ENCODE data around the gene CPPED1.

CPPED1 gene

GRCh38 chr16:12688951-12689850 is 114.5 kb downstream of the CPPED1 start:
- H3K4me3 ChIP-seq, result no peak overlapping the region
- DNase-seq (ENCODE audit: low spot score in 2 of 2), result no peak
- H3K27me3 ChIP-seq (ENCODE audit: low read depth), result no peaks in the 10 kb centered on the region
- no peaks in the 10 kb centered on the region for H3K4me1 ChIP-seq
- no peaks in the 10 kb centered on the region for H3K36me3 ChIP-seq (replicated peaks)
- in situ Hi-C loops (cut with MboI; ENCODE audit: low sequenced_read_pairs), result no loop called here
- no peaks in the 10 kb centered on the region for H3K9me3 ChIP-seq

- in situ Hi-C loops (cut with MboI; ENCODE audit: low sequenced_read_pairs), result no loop called here
- no peaks in the 10 kb centered on the region for H3K4me1 ChIP-seq
- no peaks in the 10 kb centered on the region for H3K36me3 ChIP-seq (replicated peaks)
- H3K27me3 ChIP-seq (ENCODE audit: low read depth), result no peaks in the 10 kb centered on the region
- H3K9me3 ChIP-seq, result no peaks in the 10 kb centered on the region
- DNase-seq (ENCODE audit: low spot score in 2 of 2), result no peak
- no peak overlapping the region for H3K4me3 ChIP-seq
Observed at GRCh38 chr16:12685806-12686205, 117.9 kb downstream of the CPPED1 start.

- Histone ChIP-seq H3K36me3 (replicated peaks) (no peaks in the 10 kb centered on the region), H3K4me1 (no peaks in the 10 kb centered on the region), H3K4me3 (no peak overlapping the region), H3K27me3 (ENCODE audit: low read depth) (no peaks in the 10 kb centered on the region), H3K9me3 (no peaks in the 10 kb centered on the region)
- in situ Hi-C loops (cut with MboI; ENCODE audit: low sequenced_read_pairs), result no loop called here
- no peak for DNase-seq (ENCODE audit: low spot score in 2 of 2)
Observed at GRCh38 chr16:12682432-12683165, 121.1 kb downstream of the CPPED1 start.

GRCh38 chr16:12681653-12682052 is 122.0 kb downstream of the CPPED1 start:
- Histone ChIP-seq H3K27me3 (ENCODE audit: low read depth) (no peaks in the 10 kb centered on the region), H3K4me3 (no peak overlapping the region), H3K9me3 (no peaks in the 10 kb centered on the region), H3K36me3 (replicated peaks) (no peaks in the 10 kb centered on the region), H3K4me1 (no peaks in the 10 kb centered on the region)
- no peak for DNase-seq (ENCODE audit: low spot score in 2 of 2)
- in situ Hi-C loops (cut with MboI; ENCODE audit: low sequenced_read_pairs), result no loop called here

- Histone ChIP-seq H3K9me3 (no peaks in the 10 kb centered on the region), H3K27me3 (ENCODE audit: low read depth) (no peaks in the 10 kb centered on the region), H3K4me1 (no peaks in the 10 kb centered on the region), H3K36me3 (replicated peaks) (no peaks in the 10 kb centered on the region), H3K4me3 (no peak overlapping the region)
- in situ Hi-C loops (cut with MboI; ENCODE audit: low sequenced_read_pairs), result no loop called here
- no peak for DNase-seq (ENCODE audit: low spot score in 2 of 2)
Observed at GRCh38 chr16:12680531-12680930, 123.2 kb downstream of the CPPED1 start.

- H3K4me1 ChIP-seq, result no peaks in the 10 kb centered on the region
- H3K9me3 ChIP-seq, result no peaks in the 10 kb centered on the region
- H3K4me3 ChIP-seq, result no peak overlapping the region
- no peak for DNase-seq (ENCODE audit: low spot score in 2 of 2)
- in situ Hi-C loops (cut with MboI; ENCODE audit: low sequenced_read_pairs), result no loop called here
- no peaks in the 10 kb centered on the region for H3K36me3 ChIP-seq (replicated peaks)
- no peaks in the 10 kb centered on the region for H3K27me3 ChIP-seq (ENCODE audit: low read depth)
Observed at GRCh38 chr16:12679660-12680272, 123.9 kb downstream of the CPPED1 start.

- Histone ChIP-seq H3K36me3 (replicated peaks) (no peaks in the 10 kb centered on the region), H3K27me3 (ENCODE audit: low read depth) (no peaks in the 10 kb centered on the region), H3K4me1 (no peaks in the 10 kb centered on the region), H3K4me3 (no peak overlapping the region), H3K9me3 (no peaks in the 10 kb centered on the region)
- no peak for DNase-seq (ENCODE audit: low spot score in 2 of 2)
- in situ Hi-C loops (cut with MboI; ENCODE audit: low sequenced_read_pairs), result no loop called here
Observed at GRCh38 chr16:12678983-12679382, 124.7 kb downstream of the CPPED1 start.

GRCh38 chr16:12677502-12677901 is 126.2 kb downstream of the CPPED1 start:
- no peaks in the 10 kb centered on the region for H3K9me3 ChIP-seq
- no peaks in the 10 kb centered on the region for H3K4me1 ChIP-seq
- DNase-seq (ENCODE audit: low spot score in 2 of 2), result no peak
- H3K27me3 ChIP-seq (ENCODE audit: low read depth), result no peaks in the 10 kb centered on the region
- H3K4me3 ChIP-seq, result no peak overlapping the region
- in situ Hi-C loops (cut with MboI; ENCODE audit: low sequenced_read_pairs), result no loop called here
- no peaks in the 10 kb centered on the region for H3K36me3 ChIP-seq (replicated peaks)

GRCh38 chr16:12675852-12676251 is 127.8 kb downstream of the CPPED1 start:
- DNase-seq (ENCODE audit: low spot score in 2 of 2), result no peak
- Histone ChIP-seq H3K36me3 (replicated peaks) (no peaks in the 10 kb centered on the region), H3K4me3 (no peak overlapping the region), H3K27me3 (ENCODE audit: low read depth) (no peaks in the 10 kb centered on the region), H3K4me1 (no peaks in the 10 kb centered on the region), H3K9me3 (no peaks in the 10 kb centered on the region)
- in situ Hi-C loops (cut with MboI; ENCODE audit: low sequenced_read_pairs), result no loop called here

GRCh38 chr16:12675046-12675445 is 128.6 kb downstream of the CPPED1 start:
- in situ Hi-C loops (cut with MboI; ENCODE audit: low sequenced_read_pairs), result no loop called here
- no peak overlapping the region for H3K4me3 ChIP-seq
- H3K27me3 ChIP-seq (ENCODE audit: low read depth), result no peaks in the 10 kb centered on the region
- no peaks in the 10 kb centered on the region for H3K9me3 ChIP-seq
- DNase-seq (ENCODE audit: low spot score in 2 of 2), result no peak
- H3K4me1 ChIP-seq, result no peaks in the 10 kb centered on the region
- no peaks in the 10 kb centered on the region for H3K36me3 ChIP-seq (replicated peaks)

- Histone ChIP-seq H3K4me3 (no peak overlapping the region), H3K4me1 (no peaks in the 10 kb centered on the region), H3K9me3 (no peaks in the 10 kb centered on the region), H3K36me3 (replicated peaks) (no peaks in the 10 kb centered on the region), H3K27me3 (ENCODE audit: low read depth) (no peaks in the 10 kb centered on the region)
- DNase-seq (ENCODE audit: low spot score in 2 of 2), result no peak
- in situ Hi-C loops (cut with MboI; ENCODE audit: low sequenced_read_pairs), result no loop called here
Observed at GRCh38 chr16:12674524-12674923, 129.2 kb downstream of the CPPED1 start.

- no peak for DNase-seq (ENCODE audit: low spot score in 2 of 2)
- H3K4me3 ChIP-seq, result no peak overlapping the region
- no peaks in the 10 kb centered on the region; the same call in 1 of the 2 replicates for H3K9me3 ChIP-seq
- H3K27me3 ChIP-seq (ENCODE audit: low read depth), result no peaks in the 10 kb centered on the region
- in situ Hi-C loops (cut with MboI; ENCODE audit: low sequenced_read_pairs), result no loop called here
- no peaks in the 10 kb centered on the region for H3K4me1 ChIP-seq
- H3K36me3 ChIP-seq (replicated peaks), result no peaks in the 10 kb centered on the region
Observed at GRCh38 chr16:12674071-12674470, 129.6 kb downstream of the CPPED1 start.

GRCh38 chr16:12673466-12673865 is 130.2 kb downstream of the CPPED1 start:
- Histone ChIP-seq H3K9me3 (no peaks in the 10 kb centered on the region; the same call in 1 of the 2 replicates), H3K4me3 (no peak overlapping the region), H3K36me3 (replicated peaks) (no peaks in the 10 kb centered on the region), H3K27me3 (ENCODE audit: low read depth) (no peaks in the 10 kb centered on the region), H3K4me1 (no peaks in the 10 kb centered on the region)
- in situ Hi-C loops (cut with MboI; ENCODE audit: low sequenced_read_pairs), result no loop called here
- DNase-seq (ENCODE audit: low spot score in 2 of 2), result no peak

- in situ Hi-C loops (cut with MboI; ENCODE audit: low sequenced_read_pairs), result no loop called here
- H3K4me3 ChIP-seq, result no peak overlapping the region
- no peaks in the 10 kb centered on the region for H3K27me3 ChIP-seq (ENCODE audit: low read depth)
- no peaks in the 10 kb centered on the region for H3K4me1 ChIP-seq
- H3K9me3 ChIP-seq, result no peaks in the 10 kb centered on the region; the same call in 1 of the 2 replicates
- DNase-seq (ENCODE audit: low spot score in 2 of 2), result no peak
- no peaks in the 10 kb centered on the region for H3K36me3 ChIP-seq (replicated peaks)
Observed at GRCh38 chr16:12672986-12673385, 130.7 kb downstream of the CPPED1 start.
